ENCODE results near the gene MUCL3.

DNA sequence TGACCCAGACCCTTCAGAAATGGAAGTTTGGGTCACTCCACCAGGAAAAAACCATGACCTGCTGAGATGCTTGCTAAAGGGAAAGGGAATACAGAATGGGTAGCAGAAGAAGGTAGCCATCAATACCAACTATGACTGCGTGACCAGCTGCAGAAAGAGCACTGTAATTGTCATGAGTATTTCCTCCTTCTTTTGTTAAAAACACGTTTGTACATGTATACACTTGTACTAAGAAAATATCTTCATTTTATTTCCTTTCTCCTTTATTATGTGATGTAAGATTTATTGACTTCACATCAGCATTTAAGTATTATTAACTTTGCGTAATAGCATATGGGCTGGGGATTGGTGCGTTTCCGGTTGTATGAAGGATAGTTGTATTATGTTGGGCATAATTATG lies 30.2 kb downstream of the MUCL3 start:
- TF ChIP-seq RAD21 (IDR thresholded peaks at IDR 0.05; ENCODE audit: low read length) (no peak), JUND (IDR thresholded peaks at IDR 0.05) (no peak), SMC3 (IDR thresholded peaks at IDR 0.05; ENCODE audit: low read depth, low read length) (no peak), RFX5 (IDR thresholded peaks at IDR 0.05; ENCODE audit: low read length) (no peak)
- TF ChIP-seq, protein P1, sequence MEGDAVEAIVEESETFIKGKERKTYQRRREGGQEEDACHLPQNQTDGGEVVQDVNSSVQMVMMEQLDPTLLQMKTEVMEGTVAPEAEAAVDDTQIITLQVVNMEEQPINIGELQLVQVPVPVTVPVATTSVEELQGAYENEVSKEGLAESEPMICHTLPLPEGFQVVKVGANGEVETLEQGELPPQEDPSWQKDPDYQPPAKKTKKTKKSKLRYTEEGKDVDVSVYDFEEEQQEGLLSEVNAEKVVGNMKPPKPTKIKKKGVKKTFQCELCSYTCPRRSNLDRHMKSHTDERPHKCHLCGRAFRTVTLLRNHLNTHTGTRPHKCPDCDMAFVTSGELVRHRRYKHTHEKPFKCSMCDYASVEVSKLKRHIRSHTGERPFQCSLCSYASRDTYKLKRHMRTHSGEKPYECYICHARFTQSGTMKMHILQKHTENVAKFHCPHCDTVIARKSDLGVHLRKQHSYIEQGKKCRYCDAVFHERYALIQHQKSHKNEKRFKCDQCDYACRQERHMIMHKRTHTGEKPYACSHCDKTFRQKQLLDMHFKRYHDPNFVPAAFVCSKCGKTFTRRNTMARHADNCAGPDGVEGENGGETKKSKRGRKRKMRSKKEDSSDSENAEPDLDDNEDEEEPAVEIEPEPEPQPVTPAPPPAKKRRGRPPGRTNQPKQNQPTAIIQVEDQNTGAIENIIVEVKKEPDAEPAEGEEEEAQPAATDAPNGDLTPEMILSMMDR (IDR thresholded peaks at IDR 0.05), result no peak
